Hepatocyte (in vitro differentiated cells): ENCODE measurements around the gene ROPN1. TPM values are rescaled to one million over a fixed set of nuclear protein-coding genes. Genes with fewer than 3 reads are reported as not detected.

Experiments used
- DNase-seq: peaks from one replicate; pipeline ENCODE4 v3.0.0-alpha.2; 2016; ENCODE audit warnings: low spot score
- H2AFZ ChIP-seq: fragments of 200-600 bp; sonication (generic); 2 replicates; pipeline ENCODE4 v1.6.0; 2016; ENCODE audit warnings: antibody characterized with exemption, mild to moderate bottlenecking
- H3K27ac ChIP-seq: fragments of 200-600 bp; sonication (generic); 2 replicates; pipeline ENCODE4 v1.5.1; 2016; ENCODE audit warnings: mild to moderate bottlenecking
- H3K27me3 ChIP-seq: fragments of 200-600 bp; sonication (generic); 2 replicates; pipeline ENCODE4 v1.6.1; 2016
- H3K36me3 ChIP-seq: fragments of 200-600 bp; sonication (generic); replicated peaks from 2 replicates; pipeline ENCODE4 v1.5.1; 2016; ENCODE audit warnings: low read depth; ENCODE audit not compliant: insufficient read depth
- H3K4me1 ChIP-seq: fragments of 200-600 bp; sonication (generic); 2 replicates; pipeline ENCODE4 v1.5.1; 2016; ENCODE audit warnings: mild to moderate bottlenecking, moderate library complexity; ENCODE audit not compliant: insufficient read depth
- H3K4me2 ChIP-seq: fragments of 200-600 bp; sonication (generic); 2 replicates; pipeline ENCODE4 v1.6.0; 2016
- H3K4me3 ChIP-seq: fragments of 200-600 bp; sonication (generic); 2 replicates; pipeline ENCODE4 v1.5.1; 2016; ENCODE audit warnings: mild to moderate bottlenecking
- H3K79me2 ChIP-seq: fragments of 200-600 bp; sonication (generic); 2 replicates; pipeline ENCODE4 v1.6.0; 2017; ENCODE audit warnings: mild to moderate bottlenecking
- H3K9me2 ChIP-seq: fragments of 200-600 bp; sonication (generic); replicated peaks from 2 replicates; pipeline ENCODE4 v1.6.0; 2017; ENCODE audit warnings: mild to moderate bottlenecking; ENCODE audit not compliant: insufficient read depth
- H3K9me3 ChIP-seq: fragments of 200-600 bp; sonication (generic); 2 replicates; pipeline ENCODE4 v1.5.1; 2016; ENCODE audit warnings: low read depth, mild to moderate bottlenecking
- H4K20me1 ChIP-seq: fragments of 200-600 bp; sonication (generic); 2 replicates; pipeline ENCODE4 v1.6.0; 2016; ENCODE audit warnings: mild to moderate bottlenecking; ENCODE audit not compliant: insufficient read depth, poor library complexity, severe bottlenecking
- CTCF ChIP-seq: fragments of 200-600 bp; sonication (generic); IDR thresholded peaks from 2 replicates; pipeline ENCODE4 v1.5.1; 2016; ENCODE audit warnings: antibody characterized with exemption, mild to moderate bottlenecking; ENCODE audit not compliant: poor library complexity
- EZH2 ChIP-seq: fragments of 200-600 bp; sonication (generic); IDR thresholded peaks from 2 replicates; pipeline ENCODE4 v1.6.1; 2016; ENCODE audit warnings: antibody characterized with exemption, mild to moderate bottlenecking, borderline replicate concordance
- EZH2phosphoT487 ChIP-seq: fragments of 200-600 bp; sonication (generic); IDR thresholded peaks from one replicate; pipeline ENCODE4 v1.6.1; 2018; ENCODE audit warnings: antibody characterized with exemption, mild to moderate bottlenecking, low read depth, moderate library complexity; ENCODE audit not compliant: unreplicated experiment, severe bottlenecking
- WGBS: methylation state at CpG from one replicate; pipeline ENCODE4 v1.1.6; 2016; ENCODE audit warnings: low lambda C conversion rate; ENCODE audit errors: missing lambda C conversion rate; 5-methylcytosine and 5-hydroxymethylcytosine counted together
- polyA plus RNA-seq: library from polyadenylated mRNA; unstranded; fragments of >200 nt; fragmentation: Nextera tagmentation; extraction: Ambion mirVana; gene quantifications from 2 replicates; pipeline ENCODE4 v1.2.1, GENCODE V29; 2016
- total RNA-seq: library from RNA; depleted of rRNA; stranded (reverse); fragments of >200 nt; gene quantifications from 2 replicates; pipeline ENCODE4 v1.2.3, GENCODE V29; 2014

The ROPN1 gene
- total and polyA plus RNA-seq, 2 experiments from 2014 or later = not detected

DNA sequence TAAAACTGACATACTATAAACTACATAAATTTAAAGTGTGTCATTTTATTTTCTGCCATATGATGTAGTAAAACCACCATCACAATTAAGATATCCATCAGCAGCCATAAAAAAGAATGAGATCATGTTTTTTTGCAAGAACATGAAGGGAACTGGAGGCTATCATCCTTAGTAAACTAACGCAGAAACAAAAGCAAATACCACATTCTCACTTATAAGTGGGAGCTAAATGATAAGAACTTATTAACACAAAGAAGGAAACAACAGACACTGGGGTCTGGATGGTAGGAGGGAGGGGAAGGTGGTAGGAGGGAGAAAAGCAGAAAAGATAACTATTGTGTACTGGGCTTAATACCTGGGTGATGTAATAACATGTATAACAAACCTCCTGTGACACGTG, 55.5 kb downstream of the ROPN1 start:
- Histone ChIP-seq H3K79me2 (no peaks in the 10 kb centered on the region), H3K4me1 (no peaks in the 10 kb centered on the region), H3K9me3 (no peaks in the 10 kb centered on the region), H3K9me2 (no peaks in the 10 kb centered on the region), H3K27me3 (no peaks in the 10 kb centered on the region), H3K27ac (no peak overlapping the region), H3K4me2 (no peak overlapping the region), H2AFZ (no peak overlapping the region), H3K4me3 (no peak overlapping the region), H3K36me3 (no peaks in the 10 kb centered on the region), H4K20me1 (no peaks in the 10 kb centered on the region)
- 61% methylated on average over 2 of the region's 2 CpGs for WGBS
- no peak for DNase-seq
- TF ChIP-seq EZH2 (no peak), EZH2phosphoT487 (no peak), CTCF (no peak)

GRCh38 chr3:123935830-123936229, 56.1 kb downstream of the ROPN1 start:
- Histone ChIP-seq H3K9me3 (no peaks in the 10 kb centered on the region), H4K20me1 (no peaks in the 10 kb centered on the region), H3K4me1 (no peaks in the 10 kb centered on the region), H2AFZ (no peak overlapping the region), H3K4me3 (no peak overlapping the region), H3K27ac (no peak overlapping the region), H3K79me2 (no peaks in the 10 kb centered on the region), H3K36me3 (no peaks in the 10 kb centered on the region), H3K9me2 (no peaks in the 10 kb centered on the region), H3K4me2 (no peak overlapping the region), H3K27me3 (no peaks in the 10 kb centered on the region)
- no peak for DNase-seq
- TF ChIP-seq EZH2 (no peak), CTCF (no peak), EZH2phosphoT487 (no peak)

DNA sequence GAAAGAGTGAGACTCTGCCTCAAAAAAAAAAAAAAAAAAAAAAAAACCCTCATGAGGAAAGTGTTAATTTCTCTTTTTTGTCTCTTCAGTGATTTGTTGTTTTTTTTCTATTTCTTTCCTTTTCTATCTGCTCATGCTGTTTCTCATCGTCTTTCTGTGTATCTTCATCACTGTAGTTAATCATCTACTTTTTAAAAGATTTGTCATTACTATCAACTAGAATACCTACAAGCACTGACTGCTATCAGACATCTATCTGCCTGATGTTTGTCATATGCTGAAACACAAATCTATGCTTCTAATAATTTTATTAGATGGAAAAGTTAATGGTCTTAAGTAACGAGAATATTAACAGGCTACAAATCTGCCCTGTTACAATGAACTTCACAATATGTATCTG, 57.7 kb downstream of the ROPN1 start:
- Histone ChIP-seq H3K4me2 (no peak overlapping the region), H3K9me3 (no peaks in the 10 kb centered on the region), H3K4me1 (no peaks in the 10 kb centered on the region), H3K4me3 (no peak overlapping the region), H3K27ac (no peak overlapping the region), H3K36me3 (no peaks in the 10 kb centered on the region), H3K27me3 (no peaks in the 10 kb centered on the region), H3K79me2 (no peaks in the 10 kb centered on the region), H4K20me1 (no peaks in the 10 kb centered on the region), H3K9me2 (no peaks in the 10 kb centered on the region), H2AFZ (no peak overlapping the region)
- DNase-seq = no peak
- 80% methylated on average over 2 of the region's 2 CpGs for WGBS
- TF ChIP-seq CTCF = no peak
- TF ChIP-seq EZH2 = no peak
- TF ChIP-seq EZH2phosphoT487 = no peak

DNA sequence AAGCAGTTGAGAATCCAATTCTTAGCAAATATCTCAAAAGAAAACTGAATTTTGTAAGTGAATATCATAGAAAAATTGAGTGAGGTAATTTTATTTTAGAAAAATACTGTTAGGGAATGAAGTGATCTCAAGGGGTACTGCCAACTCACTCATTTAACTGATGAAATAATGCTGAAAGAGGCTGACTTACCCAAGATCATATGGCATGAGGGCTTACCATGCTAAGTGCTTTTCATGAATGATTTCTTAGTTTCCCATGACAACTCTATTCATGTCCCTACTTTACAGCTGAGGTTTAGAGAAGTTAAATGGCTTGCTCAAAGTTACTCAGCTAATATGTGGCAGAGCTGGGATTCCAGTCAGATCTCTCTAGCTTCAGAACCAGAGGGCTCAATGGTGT, 61.5 kb downstream of the ROPN1 start:
- Histone ChIP-seq H3K36me3 (no peaks in the 10 kb centered on the region), H3K4me1 (no peaks in the 10 kb centered on the region)
- TF ChIP-seq EZH2 = no peak
- no peak for TF ChIP-seq CTCF
- TF ChIP-seq EZH2phosphoT487 = no peak

More for the DNA sequence above, 61.5 kb downstream of the ROPN1 start:
- no peak overlapping the region for H3K4me3 ChIP-seq
- DNase-seq = no peak
- H3K9me2 ChIP-seq = no peaks in the 10 kb centered on the region
- H3K9me3 ChIP-seq = no peaks in the 10 kb centered on the region
- no peak overlapping the region for H2AFZ ChIP-seq
- H4K20me1 ChIP-seq = no peaks in the 10 kb centered on the region
- H3K27ac ChIP-seq = no peak overlapping the region
- no peak overlapping the region for H3K4me2 ChIP-seq
- H3K27me3 ChIP-seq = no peaks in the 10 kb centered on the region
- no peaks in the 10 kb centered on the region for H3K79me2 ChIP-seq
